Mesendoderm (in vitro differentiated cells): Measurements from ENCODE around the gene GOLGA7B.

Experiments used
- DNase-seq: peaks from one replicate; pipeline ENCODE4 v3.0.0; 2013
- H2AK5ac ChIP-seq: 2 replicates; pipeline ENCODE4 v1.6.1; 2013; ENCODE audit warnings: low read length, inconsistent platforms
- H2BK120ac ChIP-seq: 2 replicates; pipeline ENCODE4 v1.6.1; 2013; ENCODE audit warnings: low read depth, mild to moderate bottlenecking, low read length, moderate library complexity, mixed read lengths
- H2BK15ac ChIP-seq: replicated peaks from 2 replicates; pipeline ENCODE4 v1.6.1; 2013; ENCODE audit warnings: low read depth, mild to moderate bottlenecking, moderate library complexity
- H2BK5ac ChIP-seq: 2 replicates; pipeline ENCODE4 v1.6.1; 2013; ENCODE audit warnings: low read length, inconsistent platforms
- H3K18ac ChIP-seq: 2 replicates; pipeline ENCODE4 v1.6.1; 2013; ENCODE audit warnings: mild to moderate bottlenecking, low read length, mixed read lengths
- H3K23ac ChIP-seq: one replicate; pipeline ENCODE4 v1.6.1; 2013; ENCODE audit warnings: low read length
- H3K27ac ChIP-seq: 2 replicates; pipeline ENCODE4 v1.5.1; 2013; ENCODE audit warnings: low read depth, mild to moderate bottlenecking, inconsistent platforms, low read length, moderate library complexity
- H3K27me3 ChIP-seq: 2 replicates; pipeline ENCODE4 v1.6.1; 2013; ENCODE audit warnings: low read length, control low read depth, mild to moderate bottlenecking, inconsistent platforms; ENCODE audit not compliant: insufficient read depth, poor library complexity
- H3K36me3 ChIP-seq: 2 replicates; pipeline ENCODE4 v1.6.1; 2013; ENCODE audit warnings: low read length, inconsistent platforms; ENCODE audit not compliant: control insufficient read depth, insufficient read depth
- H3K4ac ChIP-seq: one replicate; pipeline ENCODE4 v1.6.1; 2013; ENCODE audit warnings: low read depth, mild to moderate bottlenecking, low read length, moderate library complexity
- H3K4me1 ChIP-seq: 2 replicates; pipeline ENCODE4 v1.6.1; 2013; ENCODE audit warnings: low read depth, low read length, inconsistent platforms; ENCODE audit not compliant: control insufficient read depth
- H3K4me2 ChIP-seq: 2 replicates; pipeline ENCODE4 v1.6.1; 2013; ENCODE audit warnings: low read length
- H3K4me3 ChIP-seq: 2 replicates; pipeline ENCODE4 v1.5.1; 2013; ENCODE audit warnings: mild to moderate bottlenecking, low read length
- H3K56ac ChIP-seq: one replicate; pipeline ENCODE4 v1.6.1; 2013; ENCODE audit warnings: low read length
- H3K79me1 ChIP-seq: 2 replicates; pipeline ENCODE4 v1.6.1; 2013; ENCODE audit warnings: low read length, inconsistent platforms
- H3K79me2 ChIP-seq: 2 replicates; pipeline ENCODE4 v1.6.1; 2013; ENCODE audit warnings: mild to moderate bottlenecking, low read length; ENCODE audit not compliant: control insufficient read depth, insufficient read depth
- H3K9ac ChIP-seq: 2 replicates; pipeline ENCODE4 v1.6.1; 2013; ENCODE audit warnings: low read length, inconsistent platforms
- H4K5ac ChIP-seq: one replicate; pipeline ENCODE4 v1.6.1; 2013; ENCODE audit warnings: low read length
- H4K8ac ChIP-seq: one replicate; pipeline ENCODE4 v1.6.1; 2013; ENCODE audit warnings: low read depth, mild to moderate bottlenecking, control low read depth, low read length, moderate library complexity
- WGBS: extraction: QIAGEN DNeasy Blood & Tissue Kit; methylation state at CpG from one replicate; pipeline ENCODE4 v1.1.7; 2013; ENCODE audit warnings: low lambda C conversion rate, missing lambda C conversion rate; ENCODE audit not compliant: insufficient coverage; ENCODE audit errors: extremely low coverage; 5-methylcytosine and 5-hydroxymethylcytosine counted together

The GOLGA7B gene

DNA sequence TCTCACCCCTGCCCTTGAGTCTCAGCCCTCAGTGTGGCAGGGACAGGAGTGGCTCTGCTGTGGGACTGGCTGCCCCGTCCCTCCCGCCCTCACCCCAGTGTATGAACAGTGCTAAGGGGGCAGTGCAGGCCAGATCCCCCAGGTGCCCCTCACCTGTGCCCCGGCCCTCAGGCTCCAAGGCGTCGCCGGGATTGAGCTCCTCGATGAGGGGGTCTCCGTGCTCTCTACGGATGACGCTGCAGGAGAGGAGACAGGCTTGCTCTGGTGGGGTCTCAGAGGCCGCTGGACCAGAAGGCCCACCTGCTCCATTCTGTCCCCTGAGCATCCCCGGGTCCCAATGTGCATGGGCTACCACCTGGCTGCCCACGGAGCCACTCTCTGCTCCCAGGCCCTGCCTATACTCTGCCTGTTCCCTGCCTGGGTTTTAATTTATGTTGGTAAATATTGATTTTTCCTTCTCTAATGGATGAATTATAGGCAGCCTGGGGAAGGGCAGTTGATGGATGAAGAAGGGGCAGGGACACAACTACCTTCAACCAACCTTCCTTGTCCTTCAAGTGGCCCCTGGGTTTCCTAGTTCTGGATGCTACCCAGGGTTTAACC, 47.2 kb downstream of the GOLGA7B start:
- Histone ChIP-seq H3K56ac (no peak overlapping the region), H3K4ac (no peak overlapping the region), H4K8ac (no peak overlapping the region), H3K4me2 (no peak overlapping the region), H3K79me2 (no peaks in the 10 kb centered on the region), H3K4me3 (no peak overlapping the region), H2BK15ac (no peak overlapping the region), H3K27ac (no peak overlapping the region), H3K9ac (no peak overlapping the region), H3K18ac (no peak overlapping the region), H4K5ac (no peak overlapping the region), H3K27me3 (no peaks in the 10 kb centered on the region), H3K79me1 (no peaks in the 10 kb centered on the region), H2BK5ac (no peak overlapping the region), H3K23ac (no peak overlapping the region), H3K4me1 (no peaks in the 10 kb centered on the region), H2AK5ac (no peak overlapping the region), H3K36me3 (no peaks in the 10 kb centered on the region), H2BK120ac (no peak overlapping the region)
- no CpG with 5 or more reads among the region's 13 CpGs for WGBS
- no peak for DNase-seq

DNA sequence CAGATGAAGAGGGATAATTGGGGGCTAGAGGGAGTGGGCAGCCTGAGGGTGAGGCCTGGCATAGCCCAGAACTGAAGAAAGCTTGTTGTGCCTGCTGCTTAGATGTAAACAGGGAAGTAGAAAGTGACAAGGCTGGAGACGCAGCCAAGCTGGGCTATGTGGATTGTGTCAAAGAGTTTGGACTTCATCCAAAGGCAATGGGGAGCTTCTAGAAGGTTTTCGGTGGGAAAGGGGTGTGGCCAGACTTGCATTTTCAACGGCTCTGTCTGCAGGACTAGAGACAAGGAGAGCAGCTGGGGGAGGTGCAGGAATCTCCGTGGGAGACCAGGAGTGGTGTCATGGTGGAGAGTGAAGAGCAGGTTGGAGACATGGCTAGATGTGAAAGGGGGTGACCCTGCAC, 48.8 kb downstream of the GOLGA7B start:
- no peaks in the 10 kb centered on the region for H3K36me3 ChIP-seq
- H2BK15ac ChIP-seq: no peak overlapping the region
- H3K27ac ChIP-seq: no peak overlapping the region
- no peak overlapping the region for H3K9ac ChIP-seq
- no peak overlapping the region for H2AK5ac ChIP-seq
- no peak overlapping the region for H2BK120ac ChIP-seq
- no peaks in the 10 kb centered on the region for H3K4me1 ChIP-seq
- no peak overlapping the region for H3K4ac ChIP-seq
- no peak overlapping the region for H2BK5ac ChIP-seq
- H3K79me1 ChIP-seq: no peaks in the 10 kb centered on the region
- no peak overlapping the region for H3K4me3 ChIP-seq
- H3K18ac ChIP-seq: no peak overlapping the region
- H3K79me2 ChIP-seq: no peaks in the 10 kb centered on the region
- H4K5ac ChIP-seq: no peak overlapping the region
- H3K4me2 ChIP-seq: no peak overlapping the region
- no peaks in the 10 kb centered on the region for H3K27me3 ChIP-seq
- H3K23ac ChIP-seq: no peak overlapping the region
- no peak overlapping the region for H4K8ac ChIP-seq
- DNase-seq: no peak
- no peak overlapping the region for H3K56ac ChIP-seq
- no CpG with 5 or more reads among the region's 4 CpGs for WGBS

DNA sequence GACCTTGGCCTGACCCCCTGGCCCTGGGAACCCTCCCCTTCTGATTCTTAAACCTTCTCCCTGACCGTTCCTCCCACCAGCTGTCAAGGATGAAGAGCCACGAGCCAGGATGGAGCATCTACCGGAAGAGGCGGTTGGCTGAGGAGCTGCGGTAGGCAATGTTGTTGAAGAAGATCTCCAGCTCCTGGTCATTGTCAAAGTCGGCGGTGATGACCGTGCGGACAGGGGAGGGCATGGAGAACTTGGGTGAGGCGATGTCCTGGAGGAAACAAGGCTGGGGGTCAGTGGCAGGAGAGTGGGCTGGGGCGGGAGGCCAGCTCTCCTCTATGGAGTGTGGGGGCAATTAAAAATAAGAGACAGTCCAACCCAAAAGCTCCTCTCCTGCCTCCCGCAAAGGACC, 51.7 kb downstream of the GOLGA7B start:
- H3K79me1 ChIP-seq: no peaks in the 10 kb centered on the region
- no CpG with 5 or more reads among the region's 12 CpGs for WGBS

DNA sequence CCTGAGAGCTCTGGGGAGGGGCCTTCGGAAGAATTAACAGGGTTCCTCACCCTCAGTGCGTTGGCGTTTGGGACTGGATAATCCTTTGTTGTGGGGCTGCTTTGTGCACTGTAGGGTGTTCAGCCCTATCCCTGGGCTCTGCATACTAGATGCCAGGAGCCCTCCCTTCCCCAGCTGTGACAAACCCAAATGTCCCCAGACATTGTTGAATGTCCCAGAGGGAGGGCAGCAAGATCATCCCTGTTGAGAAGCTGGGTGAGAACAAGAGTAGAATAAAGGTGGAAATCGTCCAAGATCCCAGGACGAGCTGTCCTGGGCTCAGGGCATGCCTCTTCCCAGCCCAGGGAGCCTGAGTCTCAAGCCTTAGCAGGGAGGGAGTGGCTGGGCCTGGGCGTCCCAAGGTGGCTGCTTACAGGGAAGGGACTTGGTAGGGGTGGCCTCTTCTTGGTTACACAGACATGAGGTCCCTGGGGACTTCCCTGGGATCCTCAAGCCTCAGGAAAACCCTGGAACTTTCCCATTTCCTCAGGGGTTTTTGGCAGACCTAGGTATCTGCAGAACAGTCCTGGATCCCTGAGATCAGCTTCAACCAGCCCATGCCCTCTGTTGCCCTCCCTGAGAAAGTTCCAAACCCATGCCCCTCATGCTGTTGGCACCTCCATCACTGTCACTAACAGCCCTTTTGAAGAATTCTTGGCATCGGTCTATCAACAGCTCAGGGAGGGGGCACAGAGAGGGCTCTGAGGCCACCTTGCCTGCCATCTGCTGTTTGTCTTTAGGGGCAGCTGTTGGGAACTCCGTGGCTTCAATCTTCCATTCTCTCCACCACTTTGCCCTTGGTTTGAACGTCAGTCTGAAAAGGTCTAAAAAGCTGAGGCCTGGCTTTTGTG, 53.7 kb downstream of the GOLGA7B start:
- Histone ChIP-seq H3K27ac (no peak overlapping the region), H2AK5ac (no peak overlapping the region), H3K79me1 (no peaks in the 10 kb centered on the region), H2BK120ac (no peak overlapping the region), H3K4me1 (no peaks in the 10 kb centered on the region), H3K56ac (no peak overlapping the region), H3K36me3 (no peaks in the 10 kb centered on the region), H3K18ac (no peak overlapping the region), H3K79me2 (no peaks in the 10 kb centered on the region), H4K8ac (no peak overlapping the region), H3K4ac (no peak overlapping the region), H3K23ac (no peak overlapping the region), H2BK15ac (no peak overlapping the region), H3K27me3 (no peaks in the 10 kb centered on the region), H4K5ac (no peak overlapping the region), H3K9ac (no peak overlapping the region), H3K4me2 (no peak overlapping the region), H3K4me3 (no peak overlapping the region), H2BK5ac (no peak overlapping the region)
- no peak for DNase-seq
- WGBS: no CpG with 5 or more reads among the region's 9 CpGs

More for the DNA sequence above, 51.7 kb downstream of the GOLGA7B start:
- H3K4ac ChIP-seq: no peak overlapping the region
- H3K56ac ChIP-seq: no peak overlapping the region
- no peak overlapping the region for H3K23ac ChIP-seq
- H4K8ac ChIP-seq: no peak overlapping the region
- H2BK5ac ChIP-seq: no peak overlapping the region
- no peak for DNase-seq
- H2BK120ac ChIP-seq: no peak overlapping the region
- no peak overlapping the region for H3K18ac ChIP-seq
- H3K36me3 ChIP-seq: no peaks in the 10 kb centered on the region
- no peaks in the 10 kb centered on the region for H3K79me2 ChIP-seq
- H2AK5ac ChIP-seq: no peak overlapping the region
- H2BK15ac ChIP-seq: no peak overlapping the region
- no peak overlapping the region for H4K5ac ChIP-seq
- H3K27ac ChIP-seq: no peak overlapping the region
- H3K27me3 ChIP-seq: no peaks in the 10 kb centered on the region
- no peak overlapping the region for H3K4me2 ChIP-seq
- no peak overlapping the region for H3K4me3 ChIP-seq
- no peak overlapping the region for H3K9ac ChIP-seq
- no peaks in the 10 kb centered on the region for H3K4me1 ChIP-seq

DNA sequence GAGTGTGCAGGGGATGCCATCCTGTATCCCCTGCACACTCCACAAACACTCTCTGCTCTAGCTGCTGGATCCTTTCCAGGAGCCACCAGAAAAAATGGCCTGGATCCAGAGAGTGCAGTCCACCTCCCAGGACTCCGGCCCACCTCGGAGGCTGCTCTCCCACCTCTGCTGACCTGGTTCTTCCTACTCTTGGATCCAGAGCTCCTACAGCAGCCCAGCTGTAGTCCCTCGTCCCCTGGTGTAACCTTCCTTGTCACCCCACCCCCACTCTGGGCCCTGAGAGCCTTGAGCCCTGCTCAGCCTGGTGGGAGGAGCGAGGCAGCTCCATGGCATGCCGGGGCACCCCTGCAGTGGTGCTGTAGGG, 54.4 kb downstream of the GOLGA7B start:
- no peak overlapping the region for H4K8ac ChIP-seq
- H4K5ac ChIP-seq: no peak overlapping the region
- no peaks in the 10 kb centered on the region for H3K27me3 ChIP-seq
- no peak overlapping the region for H3K9ac ChIP-seq
- H3K4ac ChIP-seq: no peak overlapping the region
- no peaks in the 10 kb centered on the region for H3K4me1 ChIP-seq
- H3K79me1 ChIP-seq: no peaks in the 10 kb centered on the region
- H3K27ac ChIP-seq: no peak overlapping the region
- no CpG with 5 or more reads among the region's 5 CpGs for WGBS
- no peak overlapping the region for H3K23ac ChIP-seq
- H3K4me2 ChIP-seq: no peak overlapping the region
- no peak overlapping the region for H3K4me3 ChIP-seq
- H2BK15ac ChIP-seq: no peak overlapping the region
- H3K56ac ChIP-seq: no peak overlapping the region
- H2BK5ac ChIP-seq: no peak overlapping the region
- DNase-seq: no peak
- H3K79me2 ChIP-seq: no peaks in the 10 kb centered on the region
- H3K36me3 ChIP-seq: no peaks in the 10 kb centered on the region
- H3K18ac ChIP-seq: no peak overlapping the region
- H2BK120ac ChIP-seq: no peak overlapping the region
- H2AK5ac ChIP-seq: no peak overlapping the region
